Astrocyte of the cerebellum (primary cell): ENCODE results near the gene GP2.

Experiments used
- DNase-seq: peaks from one replicate; pipeline ENCODE4 v3.0.0-alpha.2; 2011; ENCODE audit warnings: low read depth
- H3K4me3 ChIP-seq: 2 replicates; pipeline ENCODE4 v1.5.1; 2011; ENCODE audit warnings: mild to moderate bottlenecking, low read depth, low read length, moderate library complexity
- in situ Hi-C: cut with HindIII; loops from 2 replicates; pipeline ENCODE4 v1.10.0; 2017; ENCODE audit warnings: low sequenced_read_pairs
- TF ChIP-seq, protein P1 (sequence below): IDR thresholded peaks from 2 replicates; pipeline ENCODE4 v1.5.1; 2012; ENCODE audit warnings: low read length, low read depth, moderate library complexity, mild to moderate bottlenecking; ENCODE audit errors: missing control alignments

The GP2 gene

DNA sequence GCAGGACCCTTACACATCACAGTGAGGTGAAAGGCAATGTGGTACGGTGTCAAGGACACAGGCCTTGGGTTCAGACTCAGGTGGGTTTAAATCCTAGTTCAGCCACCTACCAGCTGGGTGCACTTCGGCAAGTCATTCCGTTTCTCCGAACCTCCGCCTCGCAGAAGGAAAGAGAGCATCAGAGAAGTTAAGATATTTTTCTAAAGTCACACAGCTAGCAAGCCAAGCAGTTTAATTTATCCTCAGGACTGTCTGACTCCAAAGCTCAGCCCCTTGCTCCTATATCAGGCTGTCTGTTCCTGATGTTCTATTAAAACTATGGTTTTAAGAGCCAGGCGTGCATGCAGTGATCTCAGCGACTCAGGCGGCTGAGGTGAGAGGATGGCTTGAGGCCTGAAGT lies 65.1 kb downstream of the GP2 start:
- TF ChIP-seq, protein P1, sequence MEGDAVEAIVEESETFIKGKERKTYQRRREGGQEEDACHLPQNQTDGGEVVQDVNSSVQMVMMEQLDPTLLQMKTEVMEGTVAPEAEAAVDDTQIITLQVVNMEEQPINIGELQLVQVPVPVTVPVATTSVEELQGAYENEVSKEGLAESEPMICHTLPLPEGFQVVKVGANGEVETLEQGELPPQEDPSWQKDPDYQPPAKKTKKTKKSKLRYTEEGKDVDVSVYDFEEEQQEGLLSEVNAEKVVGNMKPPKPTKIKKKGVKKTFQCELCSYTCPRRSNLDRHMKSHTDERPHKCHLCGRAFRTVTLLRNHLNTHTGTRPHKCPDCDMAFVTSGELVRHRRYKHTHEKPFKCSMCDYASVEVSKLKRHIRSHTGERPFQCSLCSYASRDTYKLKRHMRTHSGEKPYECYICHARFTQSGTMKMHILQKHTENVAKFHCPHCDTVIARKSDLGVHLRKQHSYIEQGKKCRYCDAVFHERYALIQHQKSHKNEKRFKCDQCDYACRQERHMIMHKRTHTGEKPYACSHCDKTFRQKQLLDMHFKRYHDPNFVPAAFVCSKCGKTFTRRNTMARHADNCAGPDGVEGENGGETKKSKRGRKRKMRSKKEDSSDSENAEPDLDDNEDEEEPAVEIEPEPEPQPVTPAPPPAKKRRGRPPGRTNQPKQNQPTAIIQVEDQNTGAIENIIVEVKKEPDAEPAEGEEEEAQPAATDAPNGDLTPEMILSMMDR, result no peak

DNA sequence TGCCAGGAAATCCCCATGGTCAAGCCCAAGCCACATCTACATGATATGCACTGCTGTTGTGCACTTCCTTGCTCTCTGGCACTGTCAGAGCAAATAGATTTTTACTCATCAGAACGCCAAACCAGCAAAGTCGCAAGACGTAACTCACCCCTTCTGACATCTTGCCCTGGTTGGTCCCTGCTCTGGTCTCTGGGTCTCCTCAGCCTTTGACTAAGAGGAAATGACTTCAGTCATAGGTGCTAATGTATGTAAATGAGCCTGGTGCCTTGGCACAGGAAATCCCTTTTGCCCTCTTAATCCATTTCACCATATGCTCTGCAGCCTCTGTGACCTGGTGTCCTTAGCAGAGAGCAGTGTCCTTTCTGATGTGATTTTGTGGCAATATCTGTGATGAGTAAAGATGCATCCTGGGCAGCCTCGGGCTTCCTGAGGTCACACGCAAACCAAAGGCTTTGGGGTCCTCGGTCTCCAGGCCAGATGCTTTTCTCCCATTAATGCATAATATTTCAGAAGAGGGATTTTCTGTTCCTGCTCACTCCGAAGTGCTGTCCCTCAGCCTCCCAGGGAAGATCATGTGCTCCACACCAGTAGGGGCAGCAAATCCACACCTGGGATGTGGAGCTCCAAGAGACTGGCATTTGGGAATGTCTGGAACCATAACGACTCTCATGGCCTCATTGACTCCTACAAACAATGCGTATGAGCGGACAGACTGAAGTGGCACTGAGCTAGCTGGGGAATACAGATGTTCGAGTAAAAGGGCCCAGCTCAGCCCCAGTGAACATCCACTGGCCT lies 66.9 kb downstream of the GP2 start:
- in situ Hi-C loops, result no loop called here
- TF ChIP-seq, protein P1, result no peak
- no peak for DNase-seq
- H3K4me3 ChIP-seq, result no peak overlapping the region

More for the DNA sequence above, 65.1 kb downstream of the GP2 start:
- no peak overlapping the region for H3K4me3 ChIP-seq
- in situ Hi-C loops, result no loop called here
- no peak for DNase-seq
